Right renal cortex interstitium (tissue), 3 donors: ENCODE data around the gene TBC1D5. TPM values are rescaled to one million over a fixed set of nuclear protein-coding genes. Genes with fewer than 3 reads are reported as not detected.
"Not testable (repeated sequence)": the region's sequence is repeated elsewhere in the genome, so short reads cannot be mapped to it uniquely, and the experiment has no call there.

ENCODE experiments used
- DNase-seq, 3 donors: peaks; one replicate each; pipeline ENCODE4 v3.0.0-alpha.2; 2013; ENCODE audit warnings: low read depth in 3 of 3, low spot score in 2 of 3
- polyA plus RNA-seq, 3 donors: library from polyadenylated mRNA; unstranded; fragments of 120-200 nt; gene quantifications; one replicate each; pipeline ENCODE4 v1.2.1, GENCODE V29; 2013; ENCODE audit not compliant: insufficient read length in 3 of 3

Gene TBC1D5
- polyA plus RNA-seq, 3 donors = 54.7 to 58.8 (median 55.2) TPM

- DNase-seq = no peak
Measured at GRCh38 chr3:17555525-17555924, 186.9 kb downstream of the TBC1D5 start.

- no peak for DNase-seq
Measured at GRCh38 chr3:17554078-17554477, 188.4 kb downstream of the TBC1D5 start.

- no peak for DNase-seq
Measured at GRCh38 chr3:17553080-17553479, 189.4 kb downstream of the TBC1D5 start.

GRCh38 chr3:17552351-17552750 is 190.1 kb downstream of the TBC1D5 start:
- no peak for DNase-seq

GRCh38 chr3:17551895-17552294 is 190.5 kb downstream of the TBC1D5 start:
- no peak for DNase-seq

GRCh38 chr3:17551333-17551732 is 191.1 kb downstream of the TBC1D5 start:
- no peak for DNase-seq

GRCh38 chr3:17550624-17551023 is 191.8 kb downstream of the TBC1D5 start:
- no peak for DNase-seq

GRCh38 chr3:17546500-17547255 is 195.8 kb downstream of the TBC1D5 start:
- no peak for DNase-seq

- DNase-seq = no peak
Measured at GRCh38 chr3:17544632-17545031, 197.8 kb downstream of the TBC1D5 start.

- DNase-seq = no peak
Measured at GRCh38 chr3:17542591-17542990, 199.8 kb downstream of the TBC1D5 start.

- no peak for DNase-seq
Measured at GRCh38 chr3:17539436-17539835, 203.0 kb downstream of the TBC1D5 start.

GRCh38 chr3:17535274-17535673 is 207.2 kb downstream of the TBC1D5 start:
- DNase-seq = no peak

- not testable (repeated sequence) for DNase-seq
Measured at GRCh38 chr3:17532446-17532845, 210.0 kb downstream of the TBC1D5 start.

- no peak for DNase-seq
Measured at GRCh38 chr3:17529677-17530076, 212.8 kb downstream of the TBC1D5 start.

GRCh38 chr3:17518189-17519059 is 224.0 kb downstream of the TBC1D5 start:
- DNase-seq = no peak

- no peak for DNase-seq
Measured at GRCh38 chr3:17515445-17516234, 226.8 kb downstream of the TBC1D5 start.

- no peak for DNase-seq
Measured at GRCh38 chr3:17514597-17514996, 227.8 kb downstream of the TBC1D5 start.

GRCh38 chr3:17510265-17510664 is 232.2 kb downstream of the TBC1D5 start:
- DNase-seq = no peak

GRCh38 chr3:17508180-17508752 is 234.2 kb downstream of the TBC1D5 start:
- no peak for DNase-seq

GRCh38 chr3:17507480-17507879 is 235.0 kb downstream of the TBC1D5 start:
- DNase-seq = no peak

GRCh38 chr3:17505856-17506255 is 236.6 kb downstream of the TBC1D5 start:
- no peak for DNase-seq
